GM12874 (cell line): Measurements from ENCODE around the gene AMFR.

Experiments used
- CTCF ChIP-seq: IDR thresholded peaks from 2 replicates; pipeline ENCODE4 v1.5.1; 2011; ENCODE audit warnings: low read depth, mild to moderate bottlenecking, control low read depth, low read length, moderate library complexity; ENCODE audit not compliant: insufficient read depth

Gene AMFR

GRCh38 chr16:56312556-56312955 is 112.8 kb downstream of the AMFR start:
- TF ChIP-seq CTCF = no peak

- no peak for TF ChIP-seq CTCF
Observed at GRCh38 chr16:56312028-56312300, 113.4 kb downstream of the AMFR start.
